ENCODE measurements around the gene COTL1. TPM values are rescaled to one million over a fixed set of nuclear protein-coding genes. Genes with fewer than 3 reads are reported as not detected.
A peak's percentile ranks its signal among the peaks of the same experiment; 100 is the strongest.

COTL1 gene
- 10 to 100 TPM; 55.3 to 95.1 (median 78.4) TPM for total RNA-seq

- ATAC-seq (ENCODE audit: low FRiP score) (peak; percentile 74), DNase-seq (ENCODE audit: low spot score) (peak; percentile 95)
- no peak for TF ChIP-seq CTCF (IDR thresholded peaks at IDR 0.05)
Observed at GRCh38 chr16:84617791-84618580, at the start of gene COTL1. Gene COTL1, minus strand, starts transcription at chr16:84618078. Its CDS starts 164 bp downstream, at chr16:84617914.

- ATAC-seq (ENCODE audit: low FRiP score) (no peak), DNase-seq (ENCODE audit: low spot score) (no peak)
- TF ChIP-seq CTCF (IDR thresholded peaks at IDR 0.05) = no peak
Observed at GRCh38 chr16:84665843-84666242, 48.0 kb upstream of the COTL1 start.

GRCh38 chr16:84665359-84665758 is 47.5 kb upstream of the COTL1 start:
- no peak for ATAC-seq (ENCODE audit: low FRiP score)
- DNase-seq (ENCODE audit: low spot score) = no peak
- no peak for TF ChIP-seq CTCF (IDR thresholded peaks at IDR 0.05)

GRCh38 chr16:84663433-84664101 is 45.7 kb upstream of the COTL1 start:
- ATAC-seq (ENCODE audit: low FRiP score) (no peak), DNase-seq (ENCODE audit: low spot score) (no peak)
- TF ChIP-seq CTCF (IDR thresholded peaks at IDR 0.05) = no peak

GRCh38 chr16:84662471-84662870 is 44.6 kb upstream of the COTL1 start:
- TF ChIP-seq CTCF (IDR thresholded peaks at IDR 0.05) = no peak
- ATAC-seq (ENCODE audit: low FRiP score) (no peak), DNase-seq (ENCODE audit: low spot score) (no peak)

GRCh38 chr16:84661418-84662060 is 43.7 kb upstream of the COTL1 start:
- ATAC-seq (ENCODE audit: low FRiP score) (no peak), DNase-seq (ENCODE audit: low spot score) (no peak)
- no peak for TF ChIP-seq CTCF (IDR thresholded peaks at IDR 0.05)
